Cerebellar nuclear complex (tissue), 1 donor: ENCODE results near the gene APEH.
A peak's percentile ranks its signal among the peaks of the same experiment; 100 is the strongest.

ENCODE experiments used
- DNase-seq, 2 experiments: peaks; one replicate each; lab custom pipeline; 2025; lab: John Stamatoyannopoulos, UW

Gene APEH

DNA sequence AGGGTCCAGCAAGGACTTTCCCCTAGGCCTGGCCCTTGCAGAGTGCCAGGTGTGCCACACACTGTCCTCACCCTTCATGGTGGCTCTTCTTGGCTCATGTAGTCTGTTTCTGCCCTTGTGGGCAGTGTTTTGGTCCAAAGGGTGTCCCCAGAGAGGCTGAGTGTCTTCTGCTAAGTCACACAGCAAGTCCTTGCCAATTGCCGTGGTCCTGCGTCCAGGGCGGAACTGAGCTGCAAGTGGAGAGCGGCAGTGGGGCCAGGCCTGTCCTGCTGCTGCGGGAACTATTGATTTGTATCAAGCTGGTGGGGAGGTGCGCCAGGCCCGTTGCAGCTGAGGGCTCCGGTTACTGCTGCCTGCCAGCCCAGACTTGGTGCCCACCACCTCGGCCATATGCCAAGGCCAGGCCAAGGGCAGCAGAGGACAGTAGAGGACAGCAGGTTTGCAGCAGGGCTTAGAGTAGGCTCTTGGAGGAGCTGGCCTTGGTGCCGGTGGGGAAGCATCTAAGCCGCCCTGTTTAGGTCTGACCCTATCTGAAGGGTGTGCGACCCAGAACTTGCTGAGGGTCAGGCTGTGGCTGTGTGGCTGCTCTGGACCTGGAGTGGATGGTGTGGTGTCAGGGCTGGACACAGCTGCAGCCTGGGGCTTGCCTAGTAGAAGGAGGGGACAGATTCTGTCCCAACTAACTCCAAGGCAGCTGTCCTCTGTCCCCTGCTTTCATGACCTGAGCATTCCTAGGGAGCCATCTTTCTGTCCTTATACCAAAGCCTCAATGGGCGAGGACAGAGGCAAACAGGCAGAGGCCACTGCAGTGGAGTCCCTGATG, 40.8 kb downstream of the APEH start:
- DNase-seq, result no peak

DNA sequence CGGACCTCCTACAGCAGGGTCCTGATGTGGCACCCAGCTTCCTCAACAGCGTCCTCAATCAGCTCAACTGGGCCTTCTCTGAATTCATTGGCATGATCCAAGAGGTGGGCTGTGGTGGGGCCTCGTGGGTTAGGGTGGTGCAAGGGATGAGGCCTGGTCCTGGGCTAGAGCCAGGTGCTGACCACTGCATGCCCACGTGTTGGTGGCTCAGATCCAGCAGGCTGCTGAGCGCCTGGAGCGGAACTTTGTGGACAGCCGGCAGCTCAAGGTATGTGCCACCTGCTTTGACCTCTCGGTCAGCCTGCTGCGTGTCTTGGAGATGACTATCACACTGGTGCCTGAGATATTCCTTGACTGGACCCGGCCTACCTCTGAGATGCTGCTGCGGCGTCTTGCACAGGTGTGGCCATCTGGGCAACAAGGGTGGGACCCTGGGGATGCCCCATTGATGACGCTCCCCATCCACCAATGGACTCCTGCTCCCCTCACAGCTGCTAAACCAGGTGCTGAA, 41.5 kb downstream of the APEH start:
- no peak for DNase-seq

DNA sequence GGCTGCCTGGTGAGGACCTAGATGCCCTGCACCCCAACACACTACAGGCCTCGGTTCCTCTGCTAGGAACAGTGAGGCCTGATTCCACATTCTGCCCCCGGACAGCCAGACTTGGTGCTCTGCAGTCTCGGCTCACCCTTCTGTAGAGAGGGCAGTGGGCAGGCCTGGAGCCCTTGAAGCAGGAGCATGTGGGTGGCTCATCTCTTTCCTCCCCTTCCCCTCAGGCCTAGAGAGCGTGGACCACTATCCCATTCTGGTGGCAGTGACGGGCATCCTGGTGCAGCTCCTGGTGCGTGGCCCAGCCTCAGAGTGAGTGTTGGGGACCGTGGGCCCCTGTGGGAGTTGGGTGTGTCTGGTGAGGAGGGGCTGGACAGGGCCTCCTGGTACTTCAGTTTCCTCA, 42.0 kb downstream of the APEH start:
- no peak for DNase-seq

DNA sequence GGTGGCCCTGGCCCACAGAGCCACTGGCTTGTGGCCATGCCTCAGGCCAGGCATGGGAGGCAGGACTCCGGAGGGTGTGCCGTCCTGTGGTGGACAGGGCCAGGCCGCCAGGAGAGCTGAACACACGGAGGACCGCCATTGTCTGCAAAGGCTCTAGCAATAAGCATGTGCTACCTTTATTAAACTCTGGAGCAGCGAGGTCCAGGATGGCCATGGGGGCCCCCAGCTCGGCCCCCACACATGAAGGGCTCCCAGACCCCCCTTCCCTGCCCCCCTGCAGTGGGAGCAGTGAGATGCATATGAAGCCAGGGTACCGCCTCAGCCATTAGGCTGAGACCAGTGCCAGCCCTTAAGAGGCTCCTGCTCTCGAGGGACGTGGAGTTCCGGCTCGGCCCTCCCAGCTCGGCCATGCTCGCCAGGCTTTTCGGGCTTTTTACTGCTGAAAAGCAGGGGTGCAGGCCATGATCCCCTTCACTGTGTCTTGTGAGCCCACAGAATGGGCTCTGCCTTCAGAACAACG, 42.6 kb downstream of the APEH start:
- DNase-seq, result no peak

DNA sequence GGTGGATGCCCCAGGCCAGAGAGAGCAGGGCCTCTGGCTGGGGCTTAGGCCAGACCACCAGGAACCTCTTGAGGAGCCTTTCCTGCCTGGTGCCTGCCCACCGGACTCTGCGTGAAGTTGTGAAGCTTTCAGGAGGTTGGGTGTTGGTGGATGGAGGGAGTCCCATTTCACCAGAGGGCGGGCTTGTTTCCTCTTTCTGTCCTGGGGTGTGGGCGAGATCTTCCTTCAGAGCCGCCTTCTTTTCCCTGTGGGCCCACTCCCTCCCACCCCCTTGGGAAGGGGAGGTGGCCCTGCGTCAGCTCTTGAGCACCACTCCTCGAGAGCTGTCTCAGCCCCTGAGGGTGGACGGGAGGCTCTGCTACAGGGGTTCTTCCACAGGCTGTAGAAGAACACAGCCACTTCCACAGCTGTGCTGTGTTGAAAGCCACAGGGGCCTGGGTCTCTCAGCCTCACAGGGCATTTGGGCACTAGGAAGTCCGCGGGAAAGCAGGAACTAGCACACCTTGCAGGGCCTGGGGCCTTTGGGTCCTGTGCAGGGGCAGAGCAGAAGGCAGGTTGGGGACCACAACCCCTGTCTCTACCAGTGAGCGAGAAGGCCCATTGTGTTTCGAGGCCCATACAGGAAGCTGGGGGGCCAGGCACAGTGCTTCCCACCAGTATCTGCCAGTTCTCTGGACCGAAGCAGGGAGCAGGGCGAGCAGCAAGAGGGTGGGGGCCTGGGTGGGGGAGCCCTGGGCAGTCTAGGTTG, 43.2 kb downstream of the APEH start:
- DNase-seq, result no peak

DNA sequence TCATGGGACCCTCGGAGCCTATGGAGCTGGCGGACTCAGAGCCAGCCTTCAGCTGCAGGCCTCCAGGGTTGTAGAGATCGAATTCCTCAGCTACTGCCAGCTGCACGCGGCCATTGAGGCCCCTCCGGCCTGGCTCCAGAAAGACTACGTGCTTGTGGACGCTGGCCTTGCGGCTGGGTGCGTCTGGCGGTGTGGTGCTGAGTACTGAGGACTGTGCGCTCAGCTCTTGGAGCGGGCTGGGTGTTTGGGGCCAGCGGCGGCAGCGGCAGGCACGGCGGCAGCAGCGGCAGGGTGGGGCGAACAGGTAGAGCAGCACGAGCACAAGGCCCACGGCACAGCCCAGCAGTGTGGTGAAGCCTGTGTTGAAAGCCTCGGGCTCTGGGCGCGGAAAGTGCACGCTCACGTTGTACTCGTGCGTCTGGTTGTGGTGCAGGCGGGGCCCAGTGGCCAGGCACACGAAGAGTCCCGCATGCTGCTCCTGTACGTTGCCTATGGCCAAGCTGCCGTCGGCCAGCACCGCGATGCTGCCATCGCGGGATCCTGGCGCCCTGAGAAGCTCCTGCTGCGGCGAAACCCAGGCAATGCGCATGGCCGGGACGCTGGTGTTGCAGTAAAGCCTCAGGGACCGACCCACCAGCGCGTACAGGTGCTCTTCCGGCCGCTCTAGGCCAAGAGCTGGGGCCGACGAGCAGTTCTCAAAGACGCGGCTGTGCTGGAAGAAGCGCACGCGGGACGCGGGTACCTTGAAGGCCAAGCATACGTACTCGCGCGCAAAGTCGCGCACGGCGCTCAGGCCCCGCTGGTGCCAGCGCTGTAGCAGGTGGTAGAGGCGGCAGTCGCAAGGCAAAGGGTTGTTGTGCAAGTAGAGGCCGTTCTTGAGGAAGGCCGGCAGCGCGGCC, 44.1 kb downstream of the APEH start:
- no peak for DNase-seq

DNA sequence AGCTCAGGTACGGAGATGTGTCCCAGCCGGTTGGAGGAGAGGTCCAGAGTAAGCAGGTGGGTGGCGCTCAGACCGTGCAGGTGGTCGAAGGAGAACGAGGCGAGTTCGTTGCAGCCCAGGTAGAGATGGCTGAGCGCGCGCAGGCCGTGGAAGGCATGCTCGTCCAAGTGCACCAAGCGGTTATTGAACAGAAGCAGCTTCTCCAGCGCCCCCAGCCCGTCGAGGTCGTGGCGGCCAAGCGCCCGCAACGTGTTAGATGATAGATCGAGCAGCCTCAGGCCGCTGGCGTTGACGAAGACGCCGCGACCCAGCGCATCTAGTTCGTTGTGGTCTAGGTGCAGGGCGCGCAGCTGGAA, 44.7 kb downstream of the APEH start:
- DNase-seq, result no peak

DNA sequence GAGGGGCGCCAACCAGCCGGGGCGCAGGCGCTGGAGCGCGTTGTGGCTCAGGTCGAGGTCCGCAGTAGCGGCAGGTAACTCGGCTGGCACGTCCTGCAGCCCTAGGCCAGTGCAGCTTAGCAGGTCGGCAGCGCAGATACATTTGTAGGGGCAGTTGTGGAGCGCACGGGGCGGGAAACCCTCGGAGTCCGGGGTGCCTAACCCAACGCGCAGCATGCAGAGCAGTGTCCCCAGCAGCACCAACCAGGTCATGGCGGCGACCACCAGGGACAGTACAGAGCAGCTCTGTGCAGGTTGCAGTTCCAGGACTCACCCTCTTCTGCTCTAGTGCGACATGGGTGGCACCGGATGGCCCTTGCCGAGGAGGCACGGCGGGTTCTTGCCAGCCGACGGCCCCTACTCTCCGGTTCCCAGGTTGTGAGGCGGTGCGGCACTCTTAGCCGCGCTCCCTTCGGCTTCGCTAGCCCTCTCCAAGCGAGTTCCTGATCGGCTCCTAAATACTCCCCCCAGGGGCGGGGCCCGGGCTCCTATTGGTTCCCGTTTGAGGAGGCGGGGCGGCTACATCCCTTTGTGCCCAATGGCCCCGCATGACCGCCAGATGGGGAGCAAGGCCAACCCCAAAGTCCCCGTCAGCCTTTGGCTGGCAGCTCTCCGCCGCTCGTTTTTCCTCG, 45.2 kb downstream of the APEH start, which contains the start of gene AMIGO3:
AMIGO3 (minus strand) TSS at position 471 of the 671 bp plus-strand sequence; CDS start at position 252, 219 bp downstream.
- peak; percentile 64 to 97 for DNase-seq

DNA sequence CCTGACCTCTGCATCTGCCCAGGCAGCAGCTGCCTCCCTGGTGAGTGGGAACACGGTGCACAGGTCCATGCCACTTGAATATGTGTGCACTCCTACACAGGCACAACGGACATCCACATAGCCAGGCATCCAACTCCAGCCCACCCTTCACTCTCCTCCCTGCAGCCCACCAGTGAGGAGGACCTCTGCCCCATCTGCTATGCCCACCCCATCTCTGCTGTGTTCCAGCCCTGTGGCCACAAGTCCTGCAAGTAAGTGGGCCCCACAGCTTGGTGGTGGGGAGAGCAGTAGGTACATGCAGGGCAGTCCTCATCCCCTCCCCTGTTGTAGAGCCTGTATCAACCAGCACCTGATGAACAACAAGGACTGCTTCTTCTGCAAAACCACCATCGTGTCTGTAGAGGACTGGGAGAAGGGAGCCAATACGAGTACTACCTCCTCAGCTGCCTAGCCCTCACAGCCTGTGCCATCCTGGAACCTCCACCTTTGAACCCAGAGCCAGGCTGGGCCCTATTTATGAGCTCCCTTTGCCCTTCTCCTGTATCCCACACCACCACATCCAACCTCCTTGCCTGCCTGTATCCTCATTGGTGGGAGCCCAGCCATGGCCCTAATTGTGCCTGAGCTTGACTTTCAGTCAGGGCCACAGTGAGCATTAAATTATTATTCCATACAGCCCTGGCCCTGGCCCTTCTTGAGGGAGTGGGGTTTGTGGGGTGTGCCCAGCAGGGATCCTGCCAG, 46.9 kb downstream of the APEH start:
- DNase-seq, result no peak

DNA sequence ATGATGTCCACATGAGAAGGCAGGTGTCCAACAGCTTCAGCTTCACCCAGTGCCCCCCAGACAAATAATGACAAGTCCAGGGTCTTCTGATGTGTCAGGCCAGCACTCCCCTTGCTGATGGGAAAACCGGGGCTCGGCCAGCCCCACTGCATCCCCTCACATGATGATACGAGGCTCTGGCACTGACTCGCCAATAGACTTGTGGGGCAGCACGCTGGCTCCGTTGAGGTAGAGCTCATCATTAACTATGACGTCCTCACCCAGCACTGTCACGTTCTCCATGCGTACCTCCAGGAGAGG, 47.4 kb downstream of the APEH start:
- no peak for DNase-seq

DNA sequence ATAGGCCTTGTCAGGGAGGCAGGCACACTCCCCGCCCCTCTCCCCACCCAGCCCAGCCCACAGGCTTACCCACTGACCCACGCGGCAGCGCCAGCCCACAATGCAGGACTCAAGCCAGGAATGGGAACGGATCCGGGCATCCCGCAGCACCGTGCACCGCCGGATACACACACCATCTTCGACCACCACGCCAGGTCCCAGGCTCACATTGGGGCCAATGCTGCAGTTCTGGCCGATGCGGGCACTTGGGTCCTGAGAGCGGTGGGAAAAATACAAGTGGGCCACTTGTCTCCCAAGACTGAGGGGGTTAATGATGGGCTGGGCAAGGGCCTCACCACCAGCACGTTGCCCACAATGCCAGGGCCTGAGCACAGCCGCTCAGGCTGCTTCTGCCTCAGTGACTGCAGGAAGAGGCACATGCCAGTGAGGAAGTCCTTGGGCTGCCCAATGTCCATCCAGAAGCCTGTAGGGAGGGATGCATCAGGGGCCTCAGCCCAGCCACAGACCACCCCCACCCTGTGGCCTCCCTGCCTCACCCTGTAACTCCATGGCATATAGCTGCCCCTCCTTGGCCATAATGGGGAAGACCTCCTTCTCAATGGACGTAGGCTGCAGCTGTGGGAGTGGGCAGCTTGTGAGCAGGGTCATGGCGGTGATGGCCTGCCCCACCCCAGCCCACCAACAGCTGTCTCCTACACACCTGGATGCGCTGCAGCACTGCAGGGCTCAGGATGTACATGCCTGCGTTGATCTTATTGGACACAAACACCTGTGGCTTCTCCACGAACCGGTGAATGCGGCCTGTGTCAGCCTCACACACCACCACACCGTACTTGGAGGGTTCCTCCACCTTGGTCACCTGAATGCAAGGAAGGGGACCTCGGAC, 48.0 kb downstream of the APEH start:
- no peak for DNase-seq

DNA sequence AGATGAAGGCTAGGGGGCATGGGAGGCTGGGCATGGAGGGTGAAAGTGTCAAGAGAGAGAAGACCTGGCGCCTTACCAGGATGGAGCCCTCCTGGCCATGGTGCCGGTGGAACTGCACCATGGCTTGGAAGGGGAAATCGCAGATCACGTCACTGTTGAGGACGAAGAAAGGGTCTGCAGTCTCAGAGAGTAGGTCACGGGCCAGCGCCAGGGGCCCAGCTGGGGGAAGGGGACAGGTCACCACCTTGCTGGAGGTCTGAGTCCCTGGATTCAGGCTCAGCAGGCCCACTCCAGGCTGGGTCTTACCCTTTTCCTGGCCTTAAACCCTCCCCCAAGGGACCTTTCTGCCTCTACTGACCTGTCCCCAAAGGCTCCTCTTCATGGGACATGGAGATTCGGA, 48.7 kb downstream of the APEH start:
- no peak for DNase-seq

DNA sequence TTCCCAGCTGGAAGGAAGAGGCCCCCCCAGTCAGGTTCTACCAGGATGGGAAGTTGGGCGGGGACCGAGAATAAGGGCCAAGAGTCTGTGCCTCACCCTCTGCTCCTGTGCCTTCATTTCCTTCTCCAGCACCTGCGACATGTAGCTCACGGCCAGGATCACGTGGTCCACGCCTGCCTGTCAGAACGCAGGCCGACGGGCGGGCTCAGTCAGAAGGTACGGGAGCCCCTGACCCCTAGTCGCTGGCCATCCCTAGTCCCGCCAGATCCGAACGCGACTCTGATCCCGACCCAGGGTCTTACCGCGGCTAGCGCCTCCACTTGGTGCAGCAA, 49.1 kb downstream of the APEH start:
- DNase-seq, result no peak

DNA sequence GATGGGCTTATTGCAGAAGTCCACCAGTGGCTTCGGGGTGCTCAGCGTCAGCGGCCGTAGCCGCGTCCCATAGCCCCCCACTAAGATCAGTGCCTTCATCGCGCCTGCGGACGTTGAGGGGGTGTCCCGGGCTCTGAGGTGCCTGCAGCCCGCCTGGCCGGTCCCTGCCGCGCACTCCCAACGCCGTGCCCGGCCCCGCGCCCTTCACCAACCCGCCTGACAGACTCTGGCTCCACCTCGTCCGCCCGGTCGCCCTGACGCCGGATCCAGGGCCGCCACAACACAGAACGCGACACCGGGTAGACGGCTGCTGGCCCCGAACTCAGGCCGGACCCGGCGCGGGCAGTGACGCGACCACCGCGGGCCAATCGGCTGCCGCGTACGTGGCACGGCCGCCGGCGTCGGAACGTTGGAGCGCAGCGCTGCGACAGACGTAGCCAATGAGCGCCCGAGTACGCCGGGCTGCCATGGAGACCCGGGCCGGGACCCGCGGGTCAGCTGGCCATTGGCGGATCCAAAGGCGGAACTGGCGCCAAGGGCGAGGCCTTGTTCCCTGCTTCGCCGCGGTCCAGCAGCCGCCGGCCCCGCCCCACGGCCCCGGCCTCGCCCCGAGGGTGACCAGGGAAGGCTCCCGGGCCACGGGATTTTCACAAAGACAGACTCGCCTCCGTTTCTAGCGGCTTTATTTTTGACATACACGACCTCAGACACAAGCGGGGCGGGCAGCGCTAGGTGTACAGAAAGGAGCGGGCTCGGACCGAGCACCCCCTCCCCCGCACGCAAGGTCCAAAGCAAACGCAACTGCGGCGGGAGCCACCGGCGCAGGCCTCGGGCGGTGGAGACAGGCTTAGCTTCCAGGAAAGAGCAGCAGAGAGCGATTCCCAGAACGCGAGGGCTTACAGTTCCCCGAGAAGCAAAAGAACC, 49.7 kb downstream of the APEH start, which contains the start of gene GMPPB:
GMPPB (minus strand) TSS at position 324 of the 924 bp plus-strand sequence; CDS start at position 99, 225 bp downstream.
- peak; percentile 14 to 82 for DNase-seq

DNA sequence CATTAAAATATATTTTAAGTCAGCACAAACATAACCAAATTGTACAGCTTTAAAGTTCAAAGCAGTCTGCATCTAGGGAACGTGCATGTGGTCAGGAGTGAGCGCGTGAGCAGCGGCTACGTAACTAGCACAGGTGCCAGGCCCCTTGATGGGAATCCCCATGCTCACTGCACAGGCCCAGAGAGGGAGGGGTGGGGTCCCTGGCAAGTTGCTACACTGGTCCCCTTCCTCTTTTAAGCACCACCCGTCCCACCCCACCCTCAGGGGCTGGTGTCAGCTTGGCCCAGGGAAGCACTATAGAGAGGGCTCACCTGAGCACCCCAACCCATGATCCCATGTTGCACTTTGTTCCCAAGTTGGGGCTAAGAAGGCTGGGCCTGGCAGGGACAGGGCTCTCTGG, 50.4 kb downstream of the APEH start:
- no peak for DNase-seq

DNA sequence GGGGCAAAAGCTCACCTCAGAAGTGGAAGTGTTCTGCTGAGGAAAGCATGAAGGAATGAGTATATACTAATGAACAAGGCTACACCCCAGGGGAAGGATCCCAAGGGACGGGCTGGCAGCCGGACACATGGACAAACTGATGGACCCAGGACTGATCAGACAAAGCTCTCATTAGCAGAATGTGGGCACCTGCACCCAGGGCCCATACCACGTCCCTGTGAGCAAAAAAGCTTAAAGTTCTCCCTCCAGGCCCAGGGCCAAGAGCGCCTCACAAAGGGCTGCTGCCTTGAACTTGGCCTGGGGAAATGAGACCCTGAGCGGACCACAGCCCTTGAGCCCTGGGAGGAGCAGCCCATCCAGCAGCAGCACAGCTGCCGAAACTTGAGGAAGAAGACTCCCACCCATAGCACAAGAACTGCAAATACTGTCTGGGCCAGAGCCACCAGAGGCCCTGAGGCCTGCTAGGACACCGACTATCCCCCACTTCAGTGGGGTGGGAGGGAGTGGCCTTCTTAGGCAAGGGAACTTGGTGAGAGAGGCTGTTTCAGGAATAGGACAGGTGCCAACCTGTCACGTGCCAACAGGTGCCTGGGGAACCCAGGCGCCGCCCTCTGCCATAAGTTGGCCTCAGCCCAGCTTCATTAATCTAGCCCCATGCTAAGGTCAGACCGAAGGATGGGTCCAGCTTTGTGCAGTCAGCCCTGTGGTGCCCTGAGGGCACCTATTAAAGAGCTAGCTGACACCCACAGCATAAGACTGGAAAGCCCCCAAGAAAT, 51.9 kb downstream of the APEH start:
- DNase-seq, result no peak

DNA sequence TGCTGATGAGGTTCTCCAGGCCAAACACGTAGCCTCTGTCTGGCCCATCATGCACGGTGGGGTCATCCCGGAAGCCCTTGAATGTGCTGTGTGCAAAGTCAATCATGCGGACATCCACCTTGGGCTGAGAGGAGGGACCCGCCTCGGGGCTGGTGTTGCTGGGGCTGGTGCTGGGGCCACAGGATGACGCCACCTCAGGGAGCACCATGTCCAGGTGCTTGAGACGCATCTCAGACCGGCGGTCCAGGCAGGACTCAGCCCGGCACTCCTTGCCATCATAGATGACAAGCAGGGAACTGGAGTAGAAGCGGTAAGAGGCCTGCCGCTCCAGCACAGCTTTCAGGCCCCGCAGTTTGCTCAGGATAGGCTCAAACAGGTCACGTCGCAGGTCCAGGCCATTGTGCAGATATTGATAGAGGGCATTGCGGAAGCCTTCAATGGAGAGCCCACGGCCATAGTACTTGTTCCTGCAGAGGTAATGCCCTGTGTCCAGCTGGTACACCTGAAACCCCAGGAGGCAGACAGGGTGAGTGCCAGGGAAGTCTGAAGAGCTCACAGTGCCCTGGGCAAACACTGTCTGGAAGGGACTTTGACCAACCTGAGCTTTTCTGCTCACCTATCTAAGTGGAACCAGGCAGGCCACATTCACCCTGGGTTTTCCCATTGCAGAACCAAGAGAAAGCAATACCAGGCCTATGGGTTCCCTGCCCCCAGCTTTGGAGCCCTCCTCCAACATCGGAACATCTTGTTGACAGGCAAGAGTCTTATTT, 53.2 kb downstream of the APEH start:
- DNase-seq, result no peak
